ENCODE results near the gene CADM4.
"Not testable (repeated sequence)": the region's sequence is repeated elsewhere in the genome, so short reads cannot be mapped to it uniquely, and the experiment has no call there.

The CADM4 gene

DNA sequence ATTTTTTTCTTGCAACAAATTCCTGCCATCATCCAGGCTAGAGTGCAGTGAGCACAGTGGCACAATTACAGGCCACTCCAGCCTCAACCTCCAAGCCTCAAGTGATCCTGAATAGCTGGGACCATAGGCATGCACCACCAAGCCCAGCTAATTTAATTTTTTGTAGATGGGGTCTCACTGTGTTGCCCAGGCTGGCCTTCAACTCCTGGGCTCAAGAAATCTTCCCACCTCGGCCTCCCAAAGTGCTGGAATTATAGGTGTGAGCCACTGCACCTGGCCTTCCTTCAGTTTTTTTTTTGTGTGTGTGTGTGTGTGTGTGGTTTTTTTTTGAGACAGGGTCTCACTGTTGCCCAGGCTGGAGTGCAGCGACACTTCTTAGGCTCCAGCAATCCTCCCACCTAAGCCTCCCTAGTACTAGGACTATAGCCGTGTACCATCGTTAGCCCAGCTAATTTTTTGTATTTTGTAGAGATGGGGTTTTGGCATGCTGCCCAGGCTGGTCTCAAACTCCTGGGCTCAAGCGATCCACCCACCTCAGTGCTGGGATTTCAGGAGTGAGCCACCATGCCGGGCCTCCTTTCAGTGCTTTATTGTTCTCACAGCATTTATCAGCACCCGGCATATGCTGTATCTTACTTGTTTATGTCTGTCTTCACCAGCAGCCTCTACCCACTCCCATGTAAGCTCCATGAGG, 33.6 kb downstream of the CADM4 start:
- in situ Hi-C loops (cut with MboI; ENCODE audit: low pct_unique_long_range_greater_than_20kb, low sequenced_read_pairs, unreplicated experiment), result no loop called here
- TF ChIP-seq CTCF (IDR thresholded peaks at IDR 0.05; ENCODE audit: extremely low read depth, insufficient read depth, missing control alignments), result no peak
- no peak for DNase-seq (ENCODE audit: low spot score)

DNA sequence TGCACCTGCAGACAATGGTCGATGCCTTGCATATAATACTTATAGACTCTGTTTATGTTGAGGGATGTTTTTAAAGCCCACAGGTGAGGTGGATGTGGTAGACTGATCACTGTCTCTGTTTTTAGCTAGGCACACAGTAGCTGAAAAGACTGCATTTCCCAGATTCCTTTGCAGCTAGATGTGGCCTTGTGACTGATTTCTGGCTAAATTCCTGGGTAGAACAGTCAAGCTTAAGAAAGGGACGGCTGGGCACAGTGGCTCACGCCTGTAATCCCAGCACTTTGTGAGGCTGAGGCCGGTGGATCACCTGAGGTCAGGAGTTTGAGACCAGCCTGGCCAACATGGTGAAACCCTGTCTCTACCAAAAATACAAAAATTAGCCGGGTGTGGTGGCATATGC, 39.3 kb downstream of the CADM4 start:
- DNase-seq (ENCODE audit: low spot score), result not testable (repeated sequence)

GRCh38 chr19:43599635-43600295, 39.9 kb downstream of the CADM4 start:
- in situ Hi-C loops (cut with MboI; ENCODE audit: low pct_unique_long_range_greater_than_20kb, low sequenced_read_pairs, unreplicated experiment), result no loop called here
- TF ChIP-seq CTCF (IDR thresholded peaks at IDR 0.05; ENCODE audit: extremely low read depth, insufficient read depth, missing control alignments), result no peak
- no peak for DNase-seq (ENCODE audit: low spot score)

More for the DNA sequence above, 39.3 kb downstream of the CADM4 start:
- in situ Hi-C loops (cut with MboI; ENCODE audit: low pct_unique_long_range_greater_than_20kb, low sequenced_read_pairs, unreplicated experiment), result not testable (repeated sequence)

- in situ Hi-C loops (cut with MboI; ENCODE audit: low pct_unique_long_range_greater_than_20kb, low sequenced_read_pairs, unreplicated experiment), result no loop called here
- TF ChIP-seq CTCF (IDR thresholded peaks at IDR 0.05; ENCODE audit: extremely low read depth, insufficient read depth, missing control alignments), result no peak
Measured at GRCh38 chr19:43598445-43599240, 41.0 kb downstream of the CADM4 start.

GRCh38 chr19:43597876-43598275, 41.8 kb downstream of the CADM4 start:
- in situ Hi-C loops (cut with MboI; ENCODE audit: low pct_unique_long_range_greater_than_20kb, low sequenced_read_pairs, unreplicated experiment), result no loop called here
- DNase-seq (ENCODE audit: low spot score), result no peak
- TF ChIP-seq CTCF (IDR thresholded peaks at IDR 0.05; ENCODE audit: extremely low read depth, insufficient read depth, missing control alignments), result no peak

More at GRCh38 chr19:43598445-43599240, 41.0 kb downstream of the CADM4 start:
- DNase-seq (ENCODE audit: low spot score), result no peak

DNA sequence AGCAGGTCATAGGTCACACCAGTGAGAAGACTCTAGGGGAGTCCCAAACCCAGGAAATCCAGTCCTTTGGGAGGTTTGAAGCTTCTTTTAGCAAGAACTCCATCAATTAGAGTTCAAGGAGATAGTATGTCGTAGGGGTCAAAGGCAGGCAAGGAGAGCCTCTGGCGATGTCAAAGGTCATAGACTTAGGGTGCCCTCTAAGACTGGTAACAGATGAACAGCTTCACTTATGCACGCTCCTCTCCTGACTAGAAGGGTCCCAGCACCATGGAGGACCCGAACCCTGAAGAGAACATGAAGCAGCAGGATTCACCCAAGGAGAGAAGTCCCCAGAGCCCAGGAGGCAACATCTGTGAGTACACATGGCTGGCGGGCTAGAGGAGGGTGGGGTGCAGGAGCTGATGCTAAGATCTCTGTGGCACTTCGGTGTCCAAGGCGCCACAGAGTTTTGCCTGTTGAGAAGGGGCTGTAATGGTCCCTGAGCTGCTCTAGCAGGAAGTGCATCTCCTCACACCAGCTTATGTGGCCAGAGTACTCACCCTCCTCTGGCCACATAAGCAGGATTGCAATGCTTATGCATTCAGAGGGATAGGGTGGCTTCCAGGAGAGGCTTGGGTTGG, 42.7 kb downstream of the CADM4 start:
- in situ Hi-C loops (cut with MboI; ENCODE audit: low pct_unique_long_range_greater_than_20kb, low sequenced_read_pairs, unreplicated experiment), result no loop called here
- no peak for TF ChIP-seq CTCF (IDR thresholded peaks at IDR 0.05; ENCODE audit: extremely low read depth, insufficient read depth, missing control alignments)
- no peak for DNase-seq (ENCODE audit: low spot score)

All from GM13977 (cell line).